DMS53 treated with DMSO at 0.1 percent for 48 hours (cell line): ENCODE measurements around the gene TMEM151B.

Experiments used
- DNase-seq: peaks from one replicate; lab custom pipeline; 2025; ENCODE audit not compliant: unreplicated experiment; lab: John Stamatoyannopoulos, UW

TMEM151B gene

GRCh38 chr6:44232676-44233566, 37.3 kb upstream of the TMEM151B start:
- no peak for DNase-seq

GRCh38 chr6:44233567-44234100, 36.6 kb upstream of the TMEM151B start:
- no peak for DNase-seq

- DNase-seq, result no peak
Observed at GRCh38 chr6:44234101-44235025, 35.9 kb upstream of the TMEM151B start.

- no peak for DNase-seq
Observed at GRCh38 chr6:44235269-44235668, 35.0 kb upstream of the TMEM151B start.

GRCh38 chr6:44235891-44236516, 34.2 kb upstream of the TMEM151B start:
- no peak for DNase-seq

GRCh38 chr6:44237021-44237812, 33.0 kb upstream of the TMEM151B start:
- peak; percentile 97 for DNase-seq

- DNase-seq, result peak; percentile 47
Observed at GRCh38 chr6:44237813-44238433, 32.3 kb upstream of the TMEM151B start.

- DNase-seq, result peak; percentile 43
Observed at GRCh38 chr6:44238687-44239350, 31.4 kb upstream of the TMEM151B start.

GRCh38 chr6:44243345-44243744, 26.9 kb upstream of the TMEM151B start:
- no peak for DNase-seq

- no peak for DNase-seq
Observed at GRCh38 chr6:44245391-44245911, 24.8 kb upstream of the TMEM151B start.

- peak; percentile 81 for DNase-seq
Observed at GRCh38 chr6:44245912-44246662, 24.2 kb upstream of the TMEM151B start.

GRCh38 chr6:44246663-44247337, 23.4 kb upstream of the TMEM151B start, which contains the start of gene HSP90AB1:
HSP90AB1 (plus strand) TSS chr6:44247101; CDS start chr6:44248630, 1,529 bp downstream.
- peak; percentile 94 for DNase-seq

- no peak for DNase-seq
Observed at GRCh38 chr6:44247338-44248302, 22.6 kb upstream of the TMEM151B start.

- no peak for DNase-seq
Observed at GRCh38 chr6:44248579-44248978, 21.7 kb upstream of the TMEM151B start.

GRCh38 chr6:44249082-44249748, 21.0 kb upstream of the TMEM151B start:
- no peak for DNase-seq
